ENCODE data around the gene SFMBT2. TPM values are rescaled to one million over a fixed set of nuclear protein-coding genes. Genes with fewer than 3 reads are reported as not detected.

Gene SFMBT2
- total and polyA plus RNA-seq, 2 of the 4 experiments (the other 2 are of a cell fraction): 0.70 to 1.3 TPM

- ChIA-PET CTCF (no interaction called here), POLR2A (ENCODE audit: unreplicated experiment) (no interaction called here)
- H4K20me1 ChIP-seq (ENCODE audit: insufficient read depth, low read length): no peaks in the 10 kb centered on the region
- WGBS, 2 experiments (ENCODE audit: extremely low coverage in 2 of 2, insufficient read length in 1 of 2): 0% methylated on average over 12 of the region's 32 CpGs; no CpG with 5 or more reads in 1 of the 2 experiments
- no peak overlapping the region for H2BK15ac ChIP-seq (ENCODE audit: low read depth, low read length)
- no peak overlapping the region for H3K4me2 ChIP-seq (ENCODE audit: low read depth, low read length)
- no peak overlapping the region for H2BK120ac ChIP-seq (ENCODE audit: low read depth, low read length)
- H2BK20ac ChIP-seq (ENCODE audit: low read depth, low read length): no peak overlapping the region
- DNase-seq (no peak), ATAC-seq (ENCODE audit: low read depth) (no peak)
- no peak overlapping the region for H2AFZ ChIP-seq (replicated peaks; ENCODE audit: low read length, poor library complexity)
- H3K4me1 ChIP-seq (ENCODE audit: control insufficient read depth, insufficient read depth, low read length): no peaks in the 10 kb centered on the region
- intact Hi-C loops (cut with micrococcal nuclease) (no loop called here), dilution Hi-C loops (cut with HindIII; ENCODE audit: low sequenced_read_pairs, unreplicated experiment) (loop anchor here (25.0 kb wide), 1 partner anchor 726 kb away; no protein-coding TSS in a partner anchor), in situ Hi-C loops (cut with MboI; ENCODE audit: low sequenced_read_pairs) (loop anchor here (10.0 kb wide), 2 partner anchors 628 to 998 kb away; no protein-coding TSS in a partner anchor)
- no peak overlapping the region for H3K18ac ChIP-seq (ENCODE audit: low read depth, low read length)
- no peaks in the 10 kb centered on the region for H3K79me1 ChIP-seq (ENCODE audit: low read depth in 1 of 2, low read length in 2 of 2)
- H3K36me3 ChIP-seq (ENCODE audit: control insufficient read depth, insufficient read depth, low read length): no peaks in the 10 kb centered on the region
- H3K4ac ChIP-seq (ENCODE audit: low read depth, low read length): no peak overlapping the region
- no peak overlapping the region for H3K27ac ChIP-seq (ENCODE audit: insufficient read depth, low read length)
- peaks cover 34% of the 10 kb centered on the region for H3K27me3 ChIP-seq (ENCODE audit: control insufficient read depth, insufficient read depth, low read length)
- H4K8ac ChIP-seq (ENCODE audit: low read depth in 2 of 2, low read length in 2 of 2): no peak overlapping the region
- H3K9me3 ChIP-seq (ENCODE audit: control insufficient read depth, insufficient read depth, low read length): no peaks in the 10 kb centered on the region; the same call in 1 of the 2 replicates
- no TSS peak for BruUV-seq (replicated peaks)
- TF ChIP-seq CHD1 (IDR thresholded peaks at IDR 0.05; ENCODE audit: low read depth, low read length) (no peak), SMC3 (IDR thresholded peaks at IDR 0.05; ENCODE audit: low read depth, low read length) (no peak), NFE2L2 (IDR thresholded peaks at IDR 0.05; ENCODE audit: low read depth, low read length) (no peak), ELK1 (IDR thresholded peaks at IDR 0.05; ENCODE audit: borderline replicate concordance, low read depth, low read length) (no peak)
- no peak overlapping the region for H4K5ac ChIP-seq (ENCODE audit: low read depth, low read length)
- no peak overlapping the region for H3K9ac ChIP-seq (ENCODE audit: low read depth, low read length)
- no peak overlapping the region for H3K14ac ChIP-seq (replicated peaks; ENCODE audit: low read depth, low read length)
- H3K23ac ChIP-seq (ENCODE audit: low read depth, low read length): no peak overlapping the region
- no peak overlapping the region for H2AK9ac ChIP-seq (replicated peaks; ENCODE audit: low read depth, low read length, poor library complexity)
- no peak overlapping the region for H2AK5ac ChIP-seq (ENCODE audit: low read depth, low read length)
- no peak overlapping the region for H4K91ac ChIP-seq (ENCODE audit: insufficient read depth, low read depth, low read length)
- no peaks in the 10 kb centered on the region for H3K9me1 ChIP-seq (ENCODE audit: insufficient read depth, low read length)
- no peak overlapping the region for H3K4me3 ChIP-seq (ENCODE audit: insufficient read depth, low read depth, low read length)
- no peak overlapping the region for H2BK5ac ChIP-seq (ENCODE audit: low read depth, low read length, poor library complexity, severe bottlenecking)
- H3K56ac ChIP-seq (ENCODE audit: extremely low read depth, insufficient read depth, low read length): no peak overlapping the region
Measured at GRCh38 chr10:7412928-7413282, 2.1 kb upstream of the SFMBT2 start.

Measured in IMR-90 (cell line).